HG02938 (cell line): ENCODE data around the gene MMP11.
A peak's percentile ranks its signal among the peaks of the same experiment; 100 is the strongest.

Experiments used
- ATAC-seq: cut with Tn5 transposase; IDR thresholded peaks from one replicate; pipeline ENCODE4 v1.9.1; 2021; ENCODE audit warnings: mild to moderate bottlenecking, moderate library complexity; ENCODE audit not compliant: unreplicated experiment

The MMP11 gene

GRCh38 chr22:23779731-23780130 lies 7.1 kb downstream of the MMP11 start:
- ATAC-seq, result no peak

- ATAC-seq, result no peak
Observed at GRCh38 chr22:23780146-23780748, 7.6 kb downstream of the MMP11 start.

- ATAC-seq, result no peak
Observed at GRCh38 chr22:23781065-23781464, 8.4 kb downstream of the MMP11 start.

- ATAC-seq, result no peak
Observed at GRCh38 chr22:23781511-23782183, 9.0 kb downstream of the MMP11 start.

GRCh38 chr22:23782252-23782651 lies 9.6 kb downstream of the MMP11 start:
- ATAC-seq, result no peak

- ATAC-seq, result no peak
Observed at GRCh38 chr22:23782703-23783102, 10.1 kb downstream of the MMP11 start.

- ATAC-seq, result no peak
Observed at GRCh38 chr22:23783265-23784150, 10.9 kb downstream of the MMP11 start.

GRCh38 chr22:23784215-23784732 lies 11.6 kb downstream of the MMP11 start:
- no peak for ATAC-seq

- no peak for ATAC-seq
Observed at GRCh38 chr22:23786261-23786710, 13.6 kb downstream of the MMP11 start.

- ATAC-seq, result peak; percentile 67
Observed at GRCh38 chr22:23786752-23787599, 14.3 kb downstream of the MMP11 start, which contains the start of gene SMARCB1. TSS of gene SMARCB1 (plus strand) at chr22:23786966. CDS start at chr22:23787170, 204 bp downstream.

GRCh38 chr22:23787600-23787896 lies 14.9 kb downstream of the MMP11 start:
- ATAC-seq, result no peak

GRCh38 chr22:23787910-23788309 lies 15.3 kb downstream of the MMP11 start:
- no peak for ATAC-seq

GRCh38 chr22:23789121-23789520 lies 16.5 kb downstream of the MMP11 start:
- ATAC-seq, result no peak

- ATAC-seq, result no peak
Observed at GRCh38 chr22:23789638-23790037, 17.0 kb downstream of the MMP11 start.

GRCh38 chr22:23790819-23791737 lies 18.4 kb downstream of the MMP11 start:
- ATAC-seq, result no peak

- ATAC-seq, result no peak
Observed at GRCh38 chr22:23791738-23792645, 19.3 kb downstream of the MMP11 start.

GRCh38 chr22:23793326-23793725 lies 20.7 kb downstream of the MMP11 start:
- no peak for ATAC-seq

GRCh38 chr22:23796461-23796860 lies 23.8 kb downstream of the MMP11 start:
- ATAC-seq, result no peak
